Tibial nerve (tissue), 3 donors: ENCODE results near the gene CFI.

Experiments used
- CTCF ChIP-seq, 5 experiments: fragments of 200-600 bp in 3 of 5; fragments of 450-650 bp in 2 of 5; sonication (generic) in 3 of 5; IDR thresholded peaks; one replicate each; pipeline ENCODE4 v1.5.1; 2016 to 2019; ENCODE audit warnings: antibody characterized with exemption in 5 of 5, mild to moderate bottlenecking in 3 of 5, moderate library complexity in 2 of 5
- POLR2A ChIP-seq, 2 donors: fragments of 450-650 bp; IDR thresholded peaks; one replicate each; pipeline ENCODE4 v1.6.1; 2017; ENCODE audit warnings: antibody characterized with exemption in 2 of 2, mild to moderate bottlenecking in 2 of 2, moderate library complexity in 2 of 2

GRCh38 chr4:109730619-109731545 lies 70.9 kb downstream of the CFI start:
- no peak for TF ChIP-seq CTCF (IDR thresholded peaks at IDR 0.05)
- no peak for TF ChIP-seq POLR2A (IDR thresholded peaks at IDR 0.05)
